ENCODE measurements around the gene ZNF24. TPM values are rescaled to one million over a fixed set of nuclear protein-coding genes. Genes with fewer than 3 reads are reported as not detected.

ZNF24 gene
- total RNA-seq, 1 experiment from 2014 or later: 57.9 TPM

DNA sequence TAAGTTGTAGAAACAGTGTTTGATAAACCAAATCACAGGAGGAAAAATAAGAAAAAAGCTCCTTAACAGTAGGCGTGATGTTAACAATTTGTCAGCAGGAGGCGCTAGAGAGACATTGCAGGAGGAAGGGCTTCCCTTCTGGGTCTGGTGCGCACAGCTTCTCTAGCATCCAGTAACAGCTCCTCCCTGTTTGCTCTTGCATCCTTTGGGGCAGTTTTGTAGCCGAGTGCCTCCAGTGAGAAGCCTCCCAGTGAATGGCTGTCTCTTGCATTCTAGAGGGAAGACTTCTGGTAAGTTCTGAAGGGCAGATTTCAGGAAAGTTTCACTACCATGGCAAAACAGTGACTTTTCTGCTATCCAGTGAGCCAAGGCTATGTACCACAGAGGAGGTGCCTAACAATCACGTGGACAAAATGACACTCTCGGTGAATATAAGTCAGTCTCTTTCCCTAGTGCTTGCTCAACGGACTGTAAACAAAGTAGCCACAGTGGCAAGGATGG is 42.4 kb upstream of the ZNF24 start:
- Histone ChIP-seq H3K27me3 (ENCODE audit: insufficient read depth, low read length) (no peaks in the 10 kb centered on the region), H3K4me1 (ENCODE audit: insufficient read depth, low read length) (no peaks in the 10 kb centered on the region), H3K79me2 (ENCODE audit: insufficient read depth, low read length) (no peaks in the 10 kb centered on the region), H3K4me2 (ENCODE audit: insufficient read depth, insufficient read length, low read length) (no peak overlapping the region), H2AK5ac (ENCODE audit: insufficient read length, low read length) (no peak overlapping the region), H2AFZ (ENCODE audit: low read length) (no peak overlapping the region), H4K5ac (ENCODE audit: insufficient read length, low read depth, low read length) (no peak overlapping the region), H4K8ac (replicated peaks; ENCODE audit: insufficient read length, low read depth, low read length) (no peak overlapping the region), H2BK5ac (ENCODE audit: insufficient read length, low read length) (no peak overlapping the region), H3K9ac (ENCODE audit: extremely low read depth, insufficient read length, low read length) (no peak overlapping the region), H3K56ac (ENCODE audit: insufficient read length, low read depth, low read length) (no peak overlapping the region), H3K14ac (ENCODE audit: insufficient read depth, low read length) (no peak overlapping the region), H3K18ac (ENCODE audit: insufficient read length, low read depth, low read length) (no peak overlapping the region), H3K79me1 (ENCODE audit: insufficient read depth, low read depth, low read length, poor library complexity, severe bottlenecking) (no peaks in the 10 kb centered on the region), H3K23me2 (ENCODE audit: insufficient read length, low read depth, low read length, poor library complexity, severe bottlenecking) (no peaks in the 10 kb centered on the region), H4K91ac (ENCODE audit: insufficient read length, low read depth, low read length) (no peak overlapping the region), H3K23ac (ENCODE audit: insufficient read length, low read depth, low read length) (no peak overlapping the region), H4K20me1 (ENCODE audit: control insufficient read depth, insufficient read depth, insufficient read length) (no peaks in the 10 kb centered on the region), H2BK20ac (ENCODE audit: low read depth, low read length, poor library complexity, severe bottlenecking) (no peak overlapping the region), H2BK12ac (ENCODE audit: insufficient read length, low read depth, low read length) (no peak overlapping the region), H3K9me3 (ENCODE audit: control insufficient read depth, low read depth, low read length) (no peaks in the 10 kb centered on the region), H3K27ac (ENCODE audit: insufficient read length, low read depth, low read length) (no peak overlapping the region), H3K4ac (ENCODE audit: low read depth, low read length) (no peak overlapping the region), H2BK15ac (ENCODE audit: low read depth, low read length) (no peak overlapping the region), H2BK120ac (ENCODE audit: low read depth, low read length, poor library complexity, severe bottlenecking) (no peak overlapping the region), H3T11ph (ENCODE audit: low read length) (no peak overlapping the region)
- TF ChIP-seq, protein P1, sequence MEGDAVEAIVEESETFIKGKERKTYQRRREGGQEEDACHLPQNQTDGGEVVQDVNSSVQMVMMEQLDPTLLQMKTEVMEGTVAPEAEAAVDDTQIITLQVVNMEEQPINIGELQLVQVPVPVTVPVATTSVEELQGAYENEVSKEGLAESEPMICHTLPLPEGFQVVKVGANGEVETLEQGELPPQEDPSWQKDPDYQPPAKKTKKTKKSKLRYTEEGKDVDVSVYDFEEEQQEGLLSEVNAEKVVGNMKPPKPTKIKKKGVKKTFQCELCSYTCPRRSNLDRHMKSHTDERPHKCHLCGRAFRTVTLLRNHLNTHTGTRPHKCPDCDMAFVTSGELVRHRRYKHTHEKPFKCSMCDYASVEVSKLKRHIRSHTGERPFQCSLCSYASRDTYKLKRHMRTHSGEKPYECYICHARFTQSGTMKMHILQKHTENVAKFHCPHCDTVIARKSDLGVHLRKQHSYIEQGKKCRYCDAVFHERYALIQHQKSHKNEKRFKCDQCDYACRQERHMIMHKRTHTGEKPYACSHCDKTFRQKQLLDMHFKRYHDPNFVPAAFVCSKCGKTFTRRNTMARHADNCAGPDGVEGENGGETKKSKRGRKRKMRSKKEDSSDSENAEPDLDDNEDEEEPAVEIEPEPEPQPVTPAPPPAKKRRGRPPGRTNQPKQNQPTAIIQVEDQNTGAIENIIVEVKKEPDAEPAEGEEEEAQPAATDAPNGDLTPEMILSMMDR (conservative IDR thresholded peaks at IDR 0.05): peak; percentile 95
- H3K4me3 Mint-ChIP-seq: no peak overlapping the region
- no CpG with 5 or more reads among the region's 7 CpGs for WGBS (ENCODE audit: extremely low coverage, insufficient read length, low lambda C conversion rate)
- H3K27me3 Mint-ChIP-seq (ENCODE audit: low read depth): peaks cover 2% of the 10 kb centered on the region
- H3K36me3 Mint-ChIP-seq (ENCODE audit: insufficient read depth in 1 of 3, low read depth in 3 of 3): peaks cover 2 to 5% (median 4%) of the 10 kb centered on the region in 3 experiments; a peak in 4 of 7 replicates
- peaks cover 4 to 5% of the 10 kb centered on the region in 2 experiments; a peak in 3 of 5 replicates for H3K9me3 Mint-ChIP-seq
- H3K27ac Mint-ChIP-seq: no peak overlapping the region; a peak in 1 of 7 replicates
- peaks cover 14 to 16% of the 10 kb centered on the region in 2 experiments for H3K4me1 Mint-ChIP-seq
- peak; percentile 78 for DNase-seq
